Measurements from ENCODE around the gene NHLH2. TPM values are rescaled to one million over a fixed set of nuclear protein-coding genes. Genes with fewer than 3 reads are reported as not detected.

NHLH2 gene
- total RNA-seq, 1 donor from 2014 or later, result 0.18 TPM

DNA sequence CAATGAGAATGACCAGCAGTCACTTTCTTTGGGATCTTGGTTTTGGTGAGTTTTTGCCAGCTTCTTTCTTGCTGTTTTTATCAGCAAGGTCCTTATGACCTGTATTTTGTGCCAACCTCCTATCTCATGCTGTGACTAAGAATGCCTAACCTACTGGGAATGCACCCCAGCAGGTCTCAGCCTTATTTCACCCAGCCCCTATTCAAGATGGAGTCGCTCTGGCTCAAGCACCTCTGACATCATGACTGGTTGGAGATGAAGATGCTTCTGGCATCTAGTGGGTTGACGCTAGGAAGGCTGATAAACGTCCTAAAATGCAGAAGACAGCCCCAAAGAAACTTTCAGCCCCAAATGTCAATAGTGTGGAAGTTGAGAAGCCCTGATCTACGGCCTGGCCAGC, 33.6 kb upstream of the NHLH2 start:
- Histone ChIP-seq H4K20me1 (ENCODE audit: insufficient read depth, low read length) (no peaks in the 10 kb centered on the region), H2AFZ (ENCODE audit: low read depth, low read length) (no peak overlapping the region), H3K4me3 (ENCODE audit: insufficient read depth, low read depth, low read length) (no peak overlapping the region), H3K36me3 (ENCODE audit: insufficient read depth, low read length) (no peaks in the 10 kb centered on the region), H3K9me3 (ENCODE audit: insufficient read depth, low read depth, low read length) (no peaks in the 10 kb centered on the region), H3K79me2 (ENCODE audit: insufficient read depth, low read length) (no peaks in the 10 kb centered on the region), H3K4me2 (ENCODE audit: low read length) (peak overlapping the region; percentile 14), H3K9ac (ENCODE audit: low read length) (no peak overlapping the region), H3K4me1 (ENCODE audit: insufficient read depth, low read length) (no peaks in the 10 kb centered on the region), H3K27me3 (ENCODE audit: insufficient read depth, low read length) (peaks cover 3% of the 10 kb centered on the region), H3K27ac (ENCODE audit: low read depth, low read length) (no peak overlapping the region)
- Mint-ChIP-seq H3K27me3 (ENCODE audit: low read depth, unreplicated experiment) (peaks cover 8% of the 10 kb centered on the region), H3K36me3 (ENCODE audit: low read depth, unreplicated experiment) (no peaks in the 10 kb centered on the region), H3K9me3 (ENCODE audit: unreplicated experiment) (no peaks in the 10 kb centered on the region), H3K4me1 (ENCODE audit: low read depth, unreplicated experiment) (peaks cover 4% of the 10 kb centered on the region), H3K4me3 (ENCODE audit: unreplicated experiment) (no peak overlapping the region), H3K27ac (ENCODE audit: unreplicated experiment) (no peak overlapping the region)
- no peak for DNase-seq (ENCODE audit: low read depth)
- TF ChIP-seq EZH2 (IDR thresholded peaks at IDR 0.05; ENCODE audit: insufficient read depth, low read length), result no peak
- TF ChIP-seq, protein P1, sequence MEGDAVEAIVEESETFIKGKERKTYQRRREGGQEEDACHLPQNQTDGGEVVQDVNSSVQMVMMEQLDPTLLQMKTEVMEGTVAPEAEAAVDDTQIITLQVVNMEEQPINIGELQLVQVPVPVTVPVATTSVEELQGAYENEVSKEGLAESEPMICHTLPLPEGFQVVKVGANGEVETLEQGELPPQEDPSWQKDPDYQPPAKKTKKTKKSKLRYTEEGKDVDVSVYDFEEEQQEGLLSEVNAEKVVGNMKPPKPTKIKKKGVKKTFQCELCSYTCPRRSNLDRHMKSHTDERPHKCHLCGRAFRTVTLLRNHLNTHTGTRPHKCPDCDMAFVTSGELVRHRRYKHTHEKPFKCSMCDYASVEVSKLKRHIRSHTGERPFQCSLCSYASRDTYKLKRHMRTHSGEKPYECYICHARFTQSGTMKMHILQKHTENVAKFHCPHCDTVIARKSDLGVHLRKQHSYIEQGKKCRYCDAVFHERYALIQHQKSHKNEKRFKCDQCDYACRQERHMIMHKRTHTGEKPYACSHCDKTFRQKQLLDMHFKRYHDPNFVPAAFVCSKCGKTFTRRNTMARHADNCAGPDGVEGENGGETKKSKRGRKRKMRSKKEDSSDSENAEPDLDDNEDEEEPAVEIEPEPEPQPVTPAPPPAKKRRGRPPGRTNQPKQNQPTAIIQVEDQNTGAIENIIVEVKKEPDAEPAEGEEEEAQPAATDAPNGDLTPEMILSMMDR (IDR thresholded peaks at IDR 0.05; ENCODE audit: insufficient read depth, low read depth, low read length), result no peak
- no peak for FAIRE-seq

DNA sequence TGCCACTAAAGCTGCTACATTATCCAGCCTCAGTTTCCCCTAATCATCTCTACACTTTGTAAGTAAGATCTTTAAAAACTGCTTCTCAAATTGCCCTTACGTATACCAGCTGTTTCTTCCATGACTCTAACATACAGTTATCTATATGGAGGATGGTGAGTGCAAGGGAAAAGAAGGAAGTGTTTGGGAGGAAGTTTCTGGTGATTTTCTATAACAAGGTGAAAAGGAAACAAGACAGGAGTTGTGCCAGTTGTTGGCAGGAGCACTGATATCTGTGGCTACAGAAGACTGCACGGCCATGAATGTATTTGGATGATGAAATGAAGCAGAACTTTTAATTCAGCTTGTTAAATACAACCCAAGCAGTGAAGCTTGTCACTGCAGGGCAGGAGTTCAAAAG, 32.3 kb upstream of the NHLH2 start:
- H3K27ac Mint-ChIP-seq (ENCODE audit: unreplicated experiment), result no peak overlapping the region
- H3K9me3 ChIP-seq (ENCODE audit: insufficient read depth, low read depth, low read length), result no peaks in the 10 kb centered on the region
- H3K27ac ChIP-seq (ENCODE audit: low read depth, low read length), result no peak overlapping the region
- no peak for DNase-seq (ENCODE audit: low read depth)
- peaks cover 4% of the 10 kb centered on the region for H3K4me1 Mint-ChIP-seq (ENCODE audit: low read depth, unreplicated experiment)
- H3K36me3 ChIP-seq (ENCODE audit: insufficient read depth, low read length), result no peaks in the 10 kb centered on the region
- H3K4me3 ChIP-seq (ENCODE audit: insufficient read depth, low read depth, low read length), result no peak overlapping the region
- H2AFZ ChIP-seq (ENCODE audit: low read depth, low read length), result no peak overlapping the region
- H3K9ac ChIP-seq (ENCODE audit: low read length), result no peak overlapping the region
- peaks cover 3% of the 10 kb centered on the region for H3K27me3 ChIP-seq (ENCODE audit: insufficient read depth, low read length)
- H3K27me3 Mint-ChIP-seq (ENCODE audit: low read depth, unreplicated experiment), result peaks cover 7% of the 10 kb centered on the region
- no peaks in the 10 kb centered on the region for H4K20me1 ChIP-seq (ENCODE audit: insufficient read depth, low read length)
- H3K4me1 ChIP-seq (ENCODE audit: insufficient read depth, low read length), result no peaks in the 10 kb centered on the region
- no peaks in the 10 kb centered on the region for H3K9me3 Mint-ChIP-seq (ENCODE audit: unreplicated experiment)
- H3K4me2 ChIP-seq (ENCODE audit: low read length), result no peak overlapping the region
- no peak for FAIRE-seq
- H3K36me3 Mint-ChIP-seq (ENCODE audit: low read depth, unreplicated experiment), result no peaks in the 10 kb centered on the region
- no peak for TF ChIP-seq EZH2 (IDR thresholded peaks at IDR 0.05; ENCODE audit: insufficient read depth, low read length)
- TF ChIP-seq, protein P1 (IDR thresholded peaks at IDR 0.05; ENCODE audit: insufficient read depth, low read depth, low read length), result no peak
- no peaks in the 10 kb centered on the region for H3K79me2 ChIP-seq (ENCODE audit: insufficient read depth, low read length)
- H3K4me3 Mint-ChIP-seq (ENCODE audit: unreplicated experiment), result no peak overlapping the region

DNA sequence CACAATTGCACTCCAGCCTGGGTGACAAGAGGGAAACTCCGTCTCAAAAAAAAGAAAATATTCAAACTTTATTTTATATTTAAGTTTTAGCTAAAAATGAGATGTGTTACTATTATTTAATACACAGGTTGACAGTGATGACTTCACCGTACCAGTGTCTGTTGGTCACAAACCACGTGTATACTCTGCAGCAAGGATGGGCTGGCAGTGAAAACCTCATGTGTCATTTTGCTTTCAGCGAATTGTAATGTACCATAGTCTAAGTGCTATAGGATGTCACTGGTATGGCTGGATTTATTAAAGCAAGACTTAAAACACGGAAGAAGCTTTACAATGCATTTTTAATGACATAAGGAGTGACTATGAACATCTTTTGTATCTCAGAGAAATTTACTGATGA, 28.1 kb upstream of the NHLH2 start:
- H3K4me1 ChIP-seq (ENCODE audit: insufficient read depth, low read length), result no peaks in the 10 kb centered on the region
- no peak overlapping the region for H2AFZ ChIP-seq (ENCODE audit: low read depth, low read length)
- Mint-ChIP-seq H3K27ac (ENCODE audit: unreplicated experiment) (no peak overlapping the region), H3K4me3 (ENCODE audit: unreplicated experiment) (no peak overlapping the region), H3K27me3 (ENCODE audit: low read depth, unreplicated experiment) (peaks cover 7% of the 10 kb centered on the region), H3K4me1 (ENCODE audit: low read depth, unreplicated experiment) (no peaks in the 10 kb centered on the region), H3K9me3 (ENCODE audit: unreplicated experiment) (peaks cover 1% of the 10 kb centered on the region), H3K36me3 (ENCODE audit: low read depth, unreplicated experiment) (no peaks in the 10 kb centered on the region)
- no peak overlapping the region for H3K4me2 ChIP-seq (ENCODE audit: low read length)
- no peaks in the 10 kb centered on the region for H3K36me3 ChIP-seq (ENCODE audit: insufficient read depth, low read length)
- H3K9ac ChIP-seq (ENCODE audit: low read length), result no peak overlapping the region
- H3K9me3 ChIP-seq (ENCODE audit: insufficient read depth, low read depth, low read length), result no peaks in the 10 kb centered on the region
- no peaks in the 10 kb centered on the region for H4K20me1 ChIP-seq (ENCODE audit: insufficient read depth, low read length)
- no peak overlapping the region for H3K4me3 ChIP-seq (ENCODE audit: insufficient read depth, low read depth, low read length)
- no peak for FAIRE-seq
- no peak for DNase-seq (ENCODE audit: low read depth)
- no peak for TF ChIP-seq EZH2 (IDR thresholded peaks at IDR 0.05; ENCODE audit: insufficient read depth, low read length)
- TF ChIP-seq, protein P1 (IDR thresholded peaks at IDR 0.05; ENCODE audit: insufficient read depth, low read depth, low read length), result no peak
- H3K27me3 ChIP-seq (ENCODE audit: insufficient read depth, low read length), result peaks cover 3% of the 10 kb centered on the region
- H3K79me2 ChIP-seq (ENCODE audit: insufficient read depth, low read length), result no peaks in the 10 kb centered on the region
- H3K27ac ChIP-seq (ENCODE audit: low read depth, low read length), result no peak overlapping the region
